CD4-positive, alpha-beta T cell treated with Interleukin-15 for 1 hour (primary cell): Measurements from ENCODE around the gene VAMP1.
"Not testable (repeated sequence)": the region's sequence is repeated elsewhere in the genome, so short reads cannot be mapped to it uniquely, and the experiment has no call there.

Experiments
- DNase-seq: peaks from one replicate; pipeline ENCODE4 v3.0.0-alpha.2; 2020

VAMP1 gene

GRCh38 chr12:6469092-6469491, 1.4 kb downstream of the VAMP1 start:
- DNase-seq = no peak

- DNase-seq = no peak
Observed at GRCh38 chr12:6468283-6468575, 2.2 kb downstream of the VAMP1 start.

DNA sequence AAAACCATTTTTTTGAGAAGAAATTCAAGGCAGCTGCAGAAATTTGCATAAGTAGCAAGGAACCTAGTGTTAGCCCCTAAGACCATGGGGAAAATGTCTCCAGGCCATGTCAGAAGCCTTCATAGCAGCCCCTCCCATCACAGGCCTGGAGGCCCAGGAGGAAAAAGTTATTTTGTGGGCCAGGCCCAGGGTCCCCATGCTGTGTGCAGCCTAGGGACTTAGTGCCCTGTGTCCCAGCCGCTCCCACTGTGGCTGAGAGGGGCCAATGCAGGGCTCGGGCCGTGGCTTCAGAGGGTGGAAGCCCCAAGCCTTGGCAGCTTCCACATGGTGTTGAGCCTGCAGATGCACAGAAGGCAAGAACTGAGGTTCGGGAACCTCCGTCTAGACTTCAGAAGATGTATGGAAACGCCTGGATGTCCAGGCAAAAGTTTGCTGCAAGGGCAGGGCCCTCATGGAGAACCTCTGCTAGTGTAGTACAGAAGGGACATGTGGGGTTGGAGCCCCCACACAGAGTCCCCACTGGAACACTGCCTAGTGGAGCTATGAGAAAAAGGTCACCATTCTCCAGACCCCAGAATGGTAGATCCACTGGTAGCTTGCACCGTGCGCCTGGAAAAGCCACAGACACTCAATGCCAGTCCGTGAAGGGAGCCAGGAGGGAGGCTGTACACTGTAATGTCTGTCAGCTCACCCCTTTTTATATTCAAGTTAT, 2.8 kb downstream of the VAMP1 start:
- not testable (repeated sequence) for DNase-seq

- not testable (repeated sequence) for DNase-seq
Observed at GRCh38 chr12:6466751-6467150, 3.7 kb downstream of the VAMP1 start.

- DNase-seq = no peak
Observed at GRCh38 chr12:6466184-6466573, 4.3 kb downstream of the VAMP1 start.

GRCh38 chr12:6465467-6466183, 4.9 kb downstream of the VAMP1 start:
- DNase-seq = no peak

- no peak for DNase-seq
Observed at GRCh38 chr12:6464531-6464930, 5.9 kb downstream of the VAMP1 start.

DNA sequence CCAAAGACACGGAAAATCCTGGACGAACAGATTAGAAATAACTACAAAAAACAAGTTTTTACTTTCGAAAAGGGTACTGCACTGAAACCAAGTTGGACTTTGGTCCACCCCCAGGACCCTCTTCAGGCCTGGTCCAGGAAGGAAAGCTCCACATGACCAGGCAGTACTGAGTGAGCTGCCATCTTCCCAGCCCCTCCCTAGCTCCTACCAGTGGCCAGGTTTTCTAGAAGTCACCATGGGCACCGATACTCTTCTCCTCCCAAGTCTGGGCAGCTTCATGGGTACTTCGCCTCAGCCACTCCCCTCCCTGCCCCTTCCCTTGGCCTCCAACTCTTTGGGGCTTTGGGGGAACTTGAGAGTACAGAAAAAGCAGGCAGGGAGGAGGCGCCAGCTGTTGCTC, 6.6 kb downstream of the VAMP1 start:
- DNase-seq = no peak

DNA sequence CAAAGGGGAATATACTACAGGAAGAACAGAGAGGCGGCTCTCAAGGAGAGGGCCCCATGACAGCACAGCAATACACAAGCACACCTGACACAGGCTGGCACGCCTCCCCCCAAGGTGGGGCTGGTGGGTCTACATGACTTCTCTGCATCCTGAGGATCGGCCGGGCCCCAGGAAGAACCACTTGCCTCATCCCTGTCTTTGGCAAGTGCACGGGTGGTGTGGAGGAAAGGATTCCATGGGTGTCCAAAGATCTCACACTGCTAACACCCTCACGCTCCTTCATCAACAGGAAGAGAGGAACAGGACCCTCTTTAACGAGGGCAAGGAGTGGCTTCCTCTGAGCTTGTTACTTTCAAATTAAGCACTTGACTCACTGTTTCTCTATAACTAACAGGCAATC, 7.3 kb downstream of the VAMP1 start:
- DNase-seq = no peak

DNA sequence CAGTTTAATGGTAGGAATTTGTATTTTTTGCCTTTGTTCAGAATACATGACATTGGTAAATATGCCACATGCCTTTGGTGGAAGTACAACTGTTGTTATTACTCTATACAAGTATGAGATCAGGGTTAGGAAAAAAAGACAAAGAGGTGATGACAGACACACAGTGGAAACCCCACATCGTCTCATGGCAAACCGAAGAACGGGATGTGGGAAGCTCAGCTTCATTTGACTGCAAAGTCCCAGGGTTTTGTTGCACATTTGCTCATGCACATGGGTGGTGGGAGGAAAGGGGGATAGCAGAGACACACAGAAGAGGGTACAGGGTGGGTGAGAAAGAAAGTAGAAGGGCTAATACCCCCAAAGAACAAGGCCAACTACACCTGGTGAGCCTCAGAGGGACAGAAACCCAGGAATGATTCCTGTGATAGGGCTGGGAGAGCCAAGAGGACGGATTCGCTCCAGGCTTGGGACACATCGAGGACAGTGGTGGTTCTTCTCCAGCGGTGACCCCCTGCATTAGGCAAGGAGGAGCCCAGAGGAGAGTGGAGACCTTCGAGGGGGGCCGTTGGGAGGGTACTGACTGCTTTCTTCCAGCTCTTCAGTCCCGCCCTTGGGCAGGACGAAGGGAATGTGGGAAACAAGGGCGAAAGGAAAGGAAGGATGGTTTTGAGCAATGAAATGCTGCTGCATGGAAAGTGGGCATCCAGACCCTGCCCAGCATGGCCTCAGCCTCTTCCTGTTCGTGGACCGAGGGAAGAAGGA, 8.1 kb downstream of the VAMP1 start:
- no peak for DNase-seq

- DNase-seq = peak; percentile 91
Observed at GRCh38 chr12:6461401-6462233, 8.9 kb downstream of the VAMP1 start.

DNA sequence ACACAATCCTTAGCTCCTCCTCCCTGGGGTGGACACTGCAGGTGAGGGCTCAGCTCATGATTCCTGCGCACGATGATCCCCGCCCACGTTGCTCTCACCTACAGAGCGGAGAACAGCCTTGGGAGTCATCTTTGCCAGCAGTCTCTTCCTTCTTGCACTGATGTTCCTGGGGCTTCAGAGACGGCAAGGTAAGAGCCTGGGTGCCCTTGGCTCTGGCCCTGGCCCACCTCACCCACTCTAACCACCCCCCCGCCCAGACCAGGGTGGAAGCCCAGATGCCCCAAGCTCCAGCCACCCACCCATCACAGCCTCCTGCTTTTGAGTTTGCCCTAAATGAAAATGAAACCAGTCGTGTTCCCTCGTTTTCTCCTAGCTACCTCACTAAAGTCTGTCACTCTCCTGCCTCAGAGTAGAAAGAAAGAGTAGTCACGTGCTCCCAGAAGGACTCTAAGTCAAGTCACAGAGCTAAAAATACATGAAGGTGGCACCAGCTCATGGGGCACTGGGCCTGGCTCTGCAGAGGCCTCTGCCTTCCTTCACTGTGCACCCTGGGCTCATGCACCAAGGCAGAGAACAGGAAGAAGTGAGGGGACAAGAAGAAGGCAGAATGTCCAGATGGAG, 9.6 kb downstream of the VAMP1 start:
- no peak for DNase-seq

DNA sequence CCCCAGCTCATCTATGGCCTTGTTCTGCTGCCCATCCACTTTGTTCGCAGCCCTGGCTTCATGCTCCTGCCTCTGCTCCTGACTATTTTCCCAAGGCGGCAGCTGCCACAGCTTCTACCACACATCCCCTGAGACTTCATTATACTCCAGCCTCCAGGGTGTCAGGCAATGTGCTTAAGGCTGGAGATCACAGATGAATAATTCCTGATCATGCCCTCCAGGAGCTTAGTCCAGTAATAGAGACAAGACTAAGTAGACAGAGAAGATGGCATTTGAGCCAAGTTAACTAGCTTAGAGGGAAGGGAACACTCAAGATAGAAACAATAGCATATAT, 11.5 kb downstream of the VAMP1 start:
- no peak for DNase-seq

- no peak for DNase-seq
Observed at GRCh38 chr12:6458281-6459003, 12.0 kb downstream of the VAMP1 start.

DNA sequence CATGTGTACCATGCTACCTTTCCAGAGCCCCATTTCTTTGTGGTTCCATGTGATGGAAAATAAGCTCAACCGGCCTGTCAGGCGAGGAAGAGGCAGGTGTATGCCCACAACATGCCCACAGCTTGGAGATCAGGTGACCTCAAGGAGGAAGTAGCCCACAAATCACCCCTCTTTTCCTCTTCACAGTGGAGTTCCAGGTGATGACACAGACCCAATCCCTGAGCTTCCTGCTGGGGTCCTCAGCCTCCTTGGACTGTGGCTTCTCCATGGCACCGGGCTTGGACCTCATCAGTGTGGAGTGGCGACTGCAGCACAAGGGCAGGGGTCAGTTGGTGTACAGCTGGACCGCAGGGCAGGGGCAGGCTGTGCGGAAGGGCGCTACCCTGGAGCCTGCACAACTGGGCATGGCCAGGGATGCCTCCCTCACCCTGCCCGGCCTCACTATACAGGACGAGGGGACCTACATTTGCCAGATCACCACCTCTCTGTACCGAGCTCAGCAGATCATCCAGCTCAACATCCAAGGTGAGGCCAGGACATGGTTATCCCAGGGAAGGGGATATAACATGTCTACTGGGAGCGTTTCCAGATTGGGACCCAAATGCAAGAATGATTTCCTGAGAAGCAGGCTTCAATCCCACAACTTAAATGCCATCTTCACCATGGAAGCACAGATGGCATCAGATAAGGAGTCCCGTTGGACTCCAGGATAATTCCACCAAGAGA, 13.1 kb downstream of the VAMP1 start:
- DNase-seq = no peak

DNA sequence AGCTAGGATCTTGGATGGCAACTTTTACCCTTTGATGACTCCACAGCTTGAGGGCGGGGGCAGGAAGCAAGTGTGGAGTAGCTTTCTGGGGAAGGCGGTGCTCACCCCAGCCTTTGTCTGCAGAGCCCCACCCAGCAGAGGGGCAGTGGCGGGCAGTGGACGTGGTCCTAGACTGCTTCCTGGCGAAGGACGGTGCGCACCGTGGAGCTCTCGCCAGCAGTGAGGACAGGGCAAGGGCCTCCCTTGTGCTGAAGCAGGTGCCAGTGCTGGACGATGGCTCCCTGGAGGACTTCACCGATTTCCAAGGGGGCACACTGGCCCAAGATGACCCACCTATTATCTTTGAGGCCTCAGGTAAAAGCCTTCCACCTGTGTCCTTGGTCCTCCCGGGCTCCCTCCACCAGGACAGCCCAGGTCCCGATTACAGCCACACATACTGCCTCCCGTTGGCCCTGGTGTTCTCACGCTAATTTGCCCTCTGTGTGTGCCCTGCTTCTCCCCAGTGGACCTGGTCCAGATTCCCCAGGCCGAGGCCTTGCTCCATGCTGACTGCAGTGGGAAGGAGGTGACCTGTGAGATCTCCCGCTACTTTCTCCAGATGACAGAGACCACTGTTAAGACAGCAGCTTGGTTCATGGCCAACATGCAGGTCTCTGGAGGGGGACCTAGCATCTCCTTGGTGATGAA, 17.4 kb downstream of the VAMP1 start:
- DNase-seq = no peak

DNA sequence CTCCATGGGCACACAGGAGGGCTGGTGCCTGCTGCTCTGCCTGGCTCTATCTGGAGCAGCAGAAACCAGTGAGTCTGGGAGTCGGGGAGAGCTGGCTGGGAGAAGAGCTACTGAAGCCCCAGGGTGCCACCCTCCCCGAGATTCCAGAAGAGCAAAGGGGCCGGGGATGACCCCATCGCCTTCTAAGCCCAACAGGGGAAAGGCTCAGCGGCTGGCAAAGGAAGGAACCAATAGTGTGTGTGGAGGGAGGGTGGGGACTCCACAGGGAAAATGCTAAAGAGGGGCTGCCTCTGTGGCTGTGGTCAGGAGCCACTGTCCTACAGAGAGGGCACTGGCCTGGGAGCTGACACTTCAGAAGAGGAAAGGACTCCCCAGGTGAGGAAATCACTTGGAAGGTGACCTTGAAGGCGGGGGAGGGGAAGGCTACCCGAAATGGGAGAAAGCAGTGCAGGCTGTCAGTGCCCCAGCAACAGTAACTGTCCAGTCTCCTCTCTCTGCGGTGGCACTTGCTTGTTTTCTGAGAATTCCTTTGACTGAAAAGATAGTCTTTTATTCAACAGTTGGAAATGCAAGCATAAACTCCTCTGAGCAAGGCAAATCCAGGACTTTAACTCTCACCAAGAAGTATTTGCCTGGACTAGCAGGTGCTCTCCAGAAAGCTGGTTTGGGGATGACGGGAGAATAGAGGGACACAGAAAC, 18.1 kb downstream of the VAMP1 start:
- no peak for DNase-seq

- DNase-seq = peak; percentile 87
Observed at GRCh38 chr12:6451348-6452244, 18.9 kb downstream of the VAMP1 start, which contains the start of gene TAPBPL. Gene TAPBPL (plus strand): TSS chr12:6452042. CDS start chr12:6452249, 207 bp downstream.

GRCh38 chr12:6450869-6451347, 19.6 kb downstream of the VAMP1 start:
- DNase-seq = no peak
